Hindlimb muscle (tissue), 1 donor: ENCODE data around the gene VPS39. TPM values are rescaled to one million over a fixed set of nuclear protein-coding genes. Genes with fewer than 3 reads are reported as not detected.

ENCODE experiments used
- DNase-seq: peaks from one replicate; pipeline ENCODE4 v3.0.0-alpha.2; 2013
- polyA plus RNA-seq: library from polyadenylated mRNA; unstranded; fragments of 120-200 nt; gene quantifications from one replicate; pipeline ENCODE4 v1.2.1, GENCODE V29; 2013; ENCODE audit not compliant: insufficient read length

VPS39 gene
- polyA plus RNA-seq, 1 donor = 46.0 TPM

- no peak for DNase-seq
Observed at GRCh38 chr15:42198516-42198915, 9.6 kb downstream of the VPS39 start.

DNA sequence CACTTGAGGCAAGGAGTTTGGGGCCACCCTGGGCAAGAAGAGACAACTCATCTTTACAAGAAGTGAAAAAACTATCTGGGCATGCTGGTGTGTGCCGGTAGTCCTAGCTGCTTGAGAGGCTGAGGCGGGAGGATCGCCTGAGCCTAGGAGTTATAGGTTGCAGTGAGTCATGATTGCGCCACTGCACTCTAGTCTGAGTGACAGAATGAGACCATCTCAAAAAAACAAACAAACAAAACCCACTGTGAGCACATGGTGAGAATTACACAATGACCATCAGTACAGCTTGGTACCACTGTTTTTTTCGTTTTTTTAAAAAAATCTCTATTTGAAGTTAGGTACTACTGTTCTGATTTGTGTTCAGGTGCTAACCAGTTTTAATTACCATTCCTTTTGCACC lies 13.6 kb downstream of the VPS39 start:
- no peak for DNase-seq

GRCh38 chr15:42193383-42193782 lies 14.7 kb downstream of the VPS39 start:
- no peak for DNase-seq

GRCh38 chr15:42191610-42192346 lies 16.3 kb downstream of the VPS39 start:
- no peak for DNase-seq

GRCh38 chr15:42190370-42190769 lies 17.7 kb downstream of the VPS39 start:
- no peak for DNase-seq

DNA sequence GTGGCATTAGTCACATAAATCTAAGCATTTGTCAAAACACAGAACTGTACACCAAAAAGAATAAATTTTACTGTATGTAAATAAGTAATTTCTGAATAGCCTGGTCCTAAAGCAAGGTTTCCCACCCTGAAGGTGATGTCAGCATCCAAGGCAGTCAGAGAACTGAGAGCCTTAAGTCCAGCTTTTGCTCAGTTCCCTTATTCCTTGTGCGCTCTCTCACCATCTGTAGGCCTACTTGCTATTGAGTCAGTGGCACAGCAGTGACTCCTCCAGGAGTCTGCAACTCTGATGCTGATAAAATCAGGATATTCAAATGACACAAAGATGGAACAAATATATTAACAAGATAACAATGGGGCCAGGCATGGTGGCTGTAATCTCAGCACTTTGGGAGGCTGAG lies 22.3 kb downstream of the VPS39 start:
- no peak for DNase-seq

DNA sequence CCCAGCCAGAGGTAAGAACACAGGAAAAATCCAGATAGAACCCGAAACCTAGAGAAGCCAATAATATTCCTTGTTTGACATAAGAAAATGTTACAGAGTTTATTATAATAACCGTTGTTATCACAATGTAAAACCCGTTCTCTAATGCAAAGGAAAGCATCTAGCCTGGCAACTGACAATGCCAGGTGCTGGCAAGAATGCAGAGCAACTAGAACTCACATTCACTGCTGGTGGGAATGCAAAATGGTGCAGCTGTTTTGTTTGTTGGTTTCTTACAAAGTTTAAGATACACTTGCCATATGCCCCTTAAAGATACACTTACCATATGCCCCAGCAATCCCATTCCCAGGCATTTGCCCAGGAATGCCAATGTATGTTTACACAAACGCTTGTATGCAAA lies 23.4 kb downstream of the VPS39 start:
- no peak for DNase-seq

DNA sequence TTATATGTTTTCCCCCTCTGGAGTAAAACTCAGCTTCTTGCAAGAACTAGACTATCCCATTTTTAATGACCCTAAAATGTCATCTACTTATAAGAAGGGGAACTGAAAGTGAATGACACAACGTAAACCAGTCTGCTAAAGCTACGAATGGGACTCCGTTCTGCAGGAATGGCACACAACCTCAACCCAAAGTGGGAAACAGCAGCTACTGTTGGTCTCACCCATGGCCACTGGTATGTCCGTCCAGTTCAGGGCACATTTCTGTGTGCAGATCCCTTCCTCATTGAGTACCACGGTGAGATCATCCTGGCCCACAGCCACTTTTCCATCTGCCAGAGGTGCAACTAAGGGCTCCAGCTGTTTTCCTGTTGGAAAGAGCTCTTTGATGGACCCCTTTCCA lies 23.8 kb downstream of the VPS39 start:
- no peak for DNase-seq

DNA sequence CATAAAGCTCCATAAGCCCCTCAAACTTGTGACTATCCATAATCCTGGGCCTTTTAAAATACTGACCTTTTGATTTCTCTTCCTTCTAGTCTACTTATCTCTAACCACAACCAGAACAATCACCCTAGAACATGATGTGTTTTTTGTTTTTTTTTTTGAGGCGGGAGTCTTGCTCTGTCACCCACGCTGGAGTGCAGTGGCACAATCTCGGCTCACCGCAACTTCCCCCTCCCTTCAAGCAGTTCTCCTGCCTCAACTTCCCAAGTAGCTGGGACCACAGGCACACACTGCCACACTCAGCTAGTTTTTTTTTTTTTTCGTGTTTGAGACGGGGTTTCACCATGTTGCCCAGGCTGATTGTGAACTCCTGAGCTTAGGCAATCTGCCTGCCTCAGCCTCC lies 25.1 kb downstream of the VPS39 start:
- no peak for DNase-seq

GRCh38 chr15:42182328-42182886 lies 25.7 kb downstream of the VPS39 start:
- DNase-seq = no peak

DNA sequence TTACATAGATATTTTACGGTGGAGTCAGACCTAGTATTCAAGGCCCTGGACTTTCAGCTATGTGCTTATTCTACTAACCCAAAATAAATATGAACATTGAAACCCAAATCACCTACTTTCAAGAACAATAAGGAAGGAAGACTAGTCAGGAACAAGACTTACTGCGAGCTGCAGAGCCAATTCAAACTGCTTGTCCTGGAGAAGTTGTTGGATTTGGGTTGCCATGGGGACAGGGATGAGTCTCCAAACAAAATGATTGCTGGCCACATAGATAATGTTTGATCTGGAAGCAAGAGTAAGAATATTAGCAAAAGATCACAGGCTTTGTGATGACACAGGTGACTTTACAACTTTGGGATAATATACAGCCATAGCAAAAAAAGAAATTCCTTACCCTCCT lies 30.0 kb downstream of the VPS39 start:
- no peak for DNase-seq

DNA sequence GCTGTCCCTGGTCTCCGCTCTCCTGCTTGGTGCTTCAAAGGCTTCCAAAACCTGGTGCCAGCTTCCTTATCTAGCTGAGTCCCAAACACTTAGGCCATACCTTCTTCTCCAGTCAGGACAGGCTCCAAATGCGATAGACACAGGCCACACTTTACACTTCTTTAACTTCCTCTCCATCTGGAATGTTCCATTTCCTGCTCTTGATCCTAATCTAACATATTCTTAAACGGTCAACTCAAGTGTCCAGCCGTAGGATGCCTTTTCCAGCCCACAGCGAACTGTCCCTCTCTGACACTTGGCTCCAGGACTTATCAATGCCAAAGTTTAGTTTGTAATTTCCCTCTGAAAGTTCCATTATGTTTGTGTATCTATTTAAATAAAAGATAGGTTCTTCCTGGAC lies 32.4 kb downstream of the VPS39 start:
- no peak for DNase-seq

- no peak for DNase-seq
Observed at GRCh38 chr15:42172475-42172874, 35.6 kb downstream of the VPS39 start.

DNA sequence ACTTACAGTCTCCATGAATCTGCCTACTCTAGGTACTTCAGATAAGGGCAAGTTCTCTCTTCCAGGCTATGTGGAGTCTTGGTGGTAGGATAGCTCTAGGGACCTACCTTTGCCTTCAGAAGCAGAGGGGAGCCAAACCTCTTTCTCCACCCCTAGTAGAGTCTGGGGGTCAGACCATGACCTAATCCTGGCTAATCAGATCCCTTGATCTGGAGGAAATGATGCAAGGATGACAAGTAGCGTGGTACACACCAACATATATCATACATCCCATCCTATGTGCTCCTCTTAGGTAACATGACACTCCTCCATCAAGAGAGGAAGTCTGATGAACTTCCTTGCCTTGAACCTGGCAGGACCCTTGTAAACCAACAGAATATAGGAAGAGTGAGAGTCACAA lies 36.3 kb downstream of the VPS39 start:
- no peak for DNase-seq

DNA sequence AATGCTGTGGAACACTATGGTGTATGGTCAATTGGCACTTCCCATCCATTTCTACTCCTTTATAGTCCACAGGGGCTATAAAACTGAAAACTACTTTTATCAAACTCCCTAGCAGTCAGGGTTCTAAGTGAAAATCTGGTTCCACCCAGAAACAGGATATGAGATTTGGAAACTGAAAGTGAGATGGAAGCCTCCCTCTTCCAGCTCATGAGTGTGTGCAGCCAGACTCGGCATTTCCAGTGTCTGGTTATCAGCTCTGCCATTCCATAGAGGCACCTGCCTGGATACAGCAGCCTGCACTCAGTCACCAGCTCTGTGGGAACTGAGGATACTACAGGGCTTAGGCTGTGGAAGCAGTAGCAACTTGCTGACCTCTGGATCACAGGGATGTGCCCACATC lies 37.0 kb downstream of the VPS39 start:
- no peak for DNase-seq

GRCh38 chr15:42166225-42166940 lies 41.7 kb downstream of the VPS39 start:
- DNase-seq = no peak

DNA sequence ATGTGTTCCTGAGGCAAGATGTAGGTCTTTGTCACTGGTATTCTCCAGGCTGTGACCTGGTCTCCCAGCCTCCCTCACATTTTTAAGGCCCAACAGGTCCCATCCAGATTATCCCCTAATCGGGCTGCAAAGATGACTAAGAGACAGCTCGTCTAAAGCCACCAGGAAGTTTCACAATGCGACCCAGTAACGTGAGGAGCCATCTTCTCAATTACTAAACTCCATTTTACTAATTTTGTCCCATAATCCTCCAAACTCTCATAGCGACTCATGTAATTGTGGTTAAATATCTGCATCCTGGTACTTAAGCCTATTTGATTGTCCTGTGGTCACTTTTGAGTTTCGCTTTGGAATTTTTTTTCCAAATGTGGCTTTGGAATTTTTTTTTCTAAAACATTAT lies 43.0 kb downstream of the VPS39 start:
- DNase-seq = no peak

- DNase-seq = no peak
Observed at GRCh38 chr15:42163947-42164550, 44.1 kb downstream of the VPS39 start.

DNA sequence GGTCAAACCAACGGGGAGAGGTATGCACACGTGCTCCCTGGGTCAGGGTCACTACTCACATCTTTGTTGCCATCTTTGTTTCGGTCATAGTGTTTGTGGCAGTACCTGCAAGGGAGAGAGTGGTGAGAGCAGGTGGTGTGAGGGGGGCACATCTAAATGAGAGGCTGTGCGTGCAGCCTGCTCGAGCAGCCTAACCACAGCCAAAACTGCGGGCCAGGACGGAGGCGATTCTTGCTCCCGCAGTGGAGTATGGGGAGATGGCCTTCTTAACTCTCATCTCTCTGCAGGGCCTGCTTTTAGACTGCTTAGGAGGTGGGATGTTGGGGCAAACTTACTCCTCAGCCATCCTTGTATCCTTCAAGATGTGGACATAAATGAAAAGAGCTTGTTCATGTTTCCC lies 44.8 kb downstream of the VPS39 start:
- no peak for DNase-seq

DNA sequence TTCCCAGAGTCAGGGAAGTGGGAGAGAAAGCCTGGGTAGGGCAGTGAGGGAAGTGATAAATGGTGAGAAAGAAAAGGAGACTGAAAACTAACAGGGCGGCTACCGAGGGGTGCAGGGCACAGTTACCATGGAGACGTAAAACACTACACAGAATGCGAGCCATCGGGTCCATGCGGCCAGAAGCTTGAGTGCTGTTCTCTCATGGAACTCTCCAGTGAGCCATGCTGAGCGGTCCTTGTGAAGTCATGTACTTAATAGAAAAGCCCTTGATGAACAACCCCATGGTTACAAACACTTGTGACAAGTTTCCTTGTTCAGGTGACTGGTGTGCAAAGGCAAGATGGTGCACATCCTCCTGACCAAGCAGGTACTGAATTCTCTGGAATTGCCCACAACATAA lies 48.0 kb downstream of the VPS39 start:
- DNase-seq = no peak

GRCh38 chr15:42159381-42160015 lies 48.6 kb downstream of the VPS39 start:
- no peak for DNase-seq

GRCh38 chr15:42158941-42159340 lies 49.2 kb downstream of the VPS39 start:
- DNase-seq = no peak
